K562 (cell line): ENCODE results near the gene RCSD1. TPM values are rescaled to one million over a fixed set of nuclear protein-coding genes. Genes with fewer than 3 reads are reported as not detected.

ENCODE experiments used
- ARNT ChIP-seq, 2 experiments: fragments of 450-650 bp; IDR thresholded peaks; 2 replicates each; pipeline ENCODE4 v1.6.1; 2016; ENCODE audit warnings: mild to moderate bottlenecking in 1 of 2
- CCAR2 ChIP-seq: fragments of 200-400 bp; formaldehyde crosslinking; IDR thresholded peaks from 2 replicates; pipeline ENCODE4 v1.6.1; 2017; ENCODE audit warnings: mild to moderate bottlenecking, low read depth, low read length
- CTBP1 ChIP-seq: fragments of 450-650 bp; IDR thresholded peaks from 2 replicates; pipeline ENCODE4 v1.6.1; 2016; ENCODE audit warnings: borderline replicate concordance
- ETS2 ChIP-seq: IDR thresholded peaks from 2 replicates; pipeline ENCODE4 v1.6.1; 2016; ENCODE audit warnings: borderline replicate concordance, missing genetic modification characterization, mild to moderate bottlenecking, moderate library complexity, missing compliant biosample characterization; ENCODE audit not compliant: poor library complexity, severe bottlenecking
- FOXJ3 ChIP-seq: sonication (generic); formaldehyde crosslinking; IDR thresholded peaks from 2 replicates; pipeline ENCODE4 v1.4.0; 2020; ENCODE audit warnings: mild to moderate bottlenecking, missing genetic modification reagents
- NR4A1 ChIP-seq, 2 experiments: fragments of 250-450 bp in 1 of 2; fragments of 450-650 bp in 1 of 2; sonication (Bioruptor Pico) in 1 of 2; IDR thresholded peaks; 2 replicates each; pipeline versions ENCODE4 v1.4.0 to v1.6.1; 2016 to 2020; ENCODE audit warnings: mild to moderate bottlenecking in 2 of 2, missing compliant biosample characterization in 1 of 2, missing genetic modification characterization in 1 of 2, moderate library complexity in 1 of 2
- SMAD3 ChIP-seq: fragments of 450-650 bp; formaldehyde crosslinking; conservative IDR thresholded peaks from 2 replicates; pipeline ENCODE4 v1.4.0; 2020; ENCODE audit warnings: mild to moderate bottlenecking
- SMARCE1 ChIP-seq: fragments of 450-650 bp; IDR thresholded peaks from 2 replicates; pipeline ENCODE4 v1.7.1; 2016; ENCODE audit warnings: mild to moderate bottlenecking
- SRSF7 ChIP-seq: fragments of 200-400 bp; formaldehyde crosslinking; optimal IDR thresholded peaks from 2 replicates; pipeline ENCODE3; 2017; ENCODE audit warnings: mild to moderate bottlenecking, low read depth, low read length
- TFAM ChIP-seq: fragments of 250-450 bp; sonication (Bioruptor Pico); conservative IDR thresholded peaks from 2 replicates; pipeline ENCODE4 v1.5.0; 2021; ENCODE audit warnings: mild to moderate bottlenecking, moderate library complexity
- ZFP1 ChIP-seq: fragments of 450-650 bp; formaldehyde crosslinking; IDR thresholded peaks from 2 replicates; pipeline ENCODE4 v1.4.0; 2020; ENCODE audit warnings: mild to moderate bottlenecking, mixed read lengths
- ZNF699 ChIP-seq: fragments of 250-450 bp; sonication (Bioruptor Pico); IDR thresholded peaks from 2 replicates; pipeline ENCODE4 v1.8.0; 2021; ENCODE audit warnings: mild to moderate bottlenecking, moderate library complexity; ENCODE audit not compliant: insufficient replicate concordance
- polyA plus RNA-seq, 8 experiments: library from polyadenylated mRNA; depleted of rRNA in 4 of 8; stranded (reverse) in 5 of 8; unstranded in 3 of 8; fragments of >200 nt; fragmentation: Nextera tagmentation in 2 of 8; fragmentation: Illumina TruSeq in 1 of 8; extraction: Ambion mirVana in 2 of 8; extraction: Trizol in 1 of 8; gene quantifications; 2 replicates each; pipeline versions ENCODE4 v1.2.1 to v1.2.3, GENCODE V29; 2011 to 2014; ENCODE audit warnings: inconsistent platforms in 1 of 8, missing spikeins in 1 of 8
- total RNA-seq, 7 experiments: library from RNA; depleted of rRNA in 6 of 7; stranded (reverse); fragments of >200 nt in 6 of 7; fragmentation: Illumina TruSeq in 2 of 7; extraction: Trizol in 2 of 7; gene quantifications; 2 replicates each; pipeline versions ENCODE4 v1.2.1 to v1.2.3, GENCODE V29; 2011 to 2021; ENCODE audit warnings: low replicate concordance in 1 of 7
- TF ChIP-seq, protein P1 (sequence below): sonication (generic); formaldehyde crosslinking; IDR thresholded peaks from 2 replicates; pipeline ENCODE4 v1.8.0; 2022; ENCODE audit warnings: mild to moderate bottlenecking, missing genetic modification reagents
- TF ChIP-seq, protein P2 (sequence below): fragments of 200-800 bp; sonication (Bioruptor generic); IDR thresholded peaks from 2 replicates; pipeline ENCODE4 v1.6.1; 2017; ENCODE audit warnings: missing genetic modification characterization, missing compliant biosample characterization
- TF ChIP-seq, protein P3 (sequence below), 2 experiments: fragments of 200-800 bp in 1 of 2; sonication (Bioruptor generic) in 1 of 2; sonication (generic) in 1 of 2; formaldehyde crosslinking in 1 of 2; IDR thresholded peaks in 1 of 2; conservative IDR thresholded peaks in 1 of 2; 2 replicates each; pipeline versions ENCODE4 v1.5.0 to v1.6.1; 2016 to 2020; ENCODE audit warnings: missing compliant biosample characterization in 1 of 2, missing genetic modification characterization in 1 of 2, missing genetic modification reagents in 1 of 2

RCSD1 gene
- total and polyA plus RNA-seq, 9 of the 15 experiments (the other 6 are each of a cell fraction or from before 2014, with no cell fraction given) = 7.8 to 69.8 (median 45.3) TPM

DNA sequence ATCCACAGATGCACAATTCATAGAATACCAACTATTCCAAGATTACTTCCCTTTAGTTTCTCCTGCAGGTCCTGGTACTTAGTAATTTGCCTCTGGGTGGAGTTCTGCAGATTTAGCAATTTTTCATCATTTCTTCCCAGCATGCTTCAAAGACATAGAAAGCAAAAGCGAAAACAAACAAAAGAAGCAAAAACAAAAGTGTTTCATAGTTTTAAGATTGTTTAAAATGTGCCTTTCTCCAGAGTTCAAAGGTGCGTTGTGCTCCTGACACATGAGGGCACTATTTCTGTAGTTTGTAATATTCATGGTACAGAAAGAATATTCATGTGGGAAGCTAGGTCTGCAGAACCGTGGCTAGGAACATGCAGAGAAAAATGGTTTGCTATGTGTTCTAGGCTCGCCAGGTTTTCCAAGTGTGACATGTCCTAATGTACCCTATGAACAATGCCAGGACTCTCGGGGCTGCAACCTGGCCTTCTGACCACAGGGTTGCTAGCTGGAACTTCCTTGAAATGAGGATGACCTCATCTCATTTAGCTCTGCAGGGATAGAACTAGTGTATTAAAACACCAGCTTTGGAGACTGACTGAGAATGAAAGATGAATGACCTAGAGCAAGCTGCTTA lies 30.0 kb upstream of the RCSD1 start (continued):
- TF ChIP-seq, protein P1, sequence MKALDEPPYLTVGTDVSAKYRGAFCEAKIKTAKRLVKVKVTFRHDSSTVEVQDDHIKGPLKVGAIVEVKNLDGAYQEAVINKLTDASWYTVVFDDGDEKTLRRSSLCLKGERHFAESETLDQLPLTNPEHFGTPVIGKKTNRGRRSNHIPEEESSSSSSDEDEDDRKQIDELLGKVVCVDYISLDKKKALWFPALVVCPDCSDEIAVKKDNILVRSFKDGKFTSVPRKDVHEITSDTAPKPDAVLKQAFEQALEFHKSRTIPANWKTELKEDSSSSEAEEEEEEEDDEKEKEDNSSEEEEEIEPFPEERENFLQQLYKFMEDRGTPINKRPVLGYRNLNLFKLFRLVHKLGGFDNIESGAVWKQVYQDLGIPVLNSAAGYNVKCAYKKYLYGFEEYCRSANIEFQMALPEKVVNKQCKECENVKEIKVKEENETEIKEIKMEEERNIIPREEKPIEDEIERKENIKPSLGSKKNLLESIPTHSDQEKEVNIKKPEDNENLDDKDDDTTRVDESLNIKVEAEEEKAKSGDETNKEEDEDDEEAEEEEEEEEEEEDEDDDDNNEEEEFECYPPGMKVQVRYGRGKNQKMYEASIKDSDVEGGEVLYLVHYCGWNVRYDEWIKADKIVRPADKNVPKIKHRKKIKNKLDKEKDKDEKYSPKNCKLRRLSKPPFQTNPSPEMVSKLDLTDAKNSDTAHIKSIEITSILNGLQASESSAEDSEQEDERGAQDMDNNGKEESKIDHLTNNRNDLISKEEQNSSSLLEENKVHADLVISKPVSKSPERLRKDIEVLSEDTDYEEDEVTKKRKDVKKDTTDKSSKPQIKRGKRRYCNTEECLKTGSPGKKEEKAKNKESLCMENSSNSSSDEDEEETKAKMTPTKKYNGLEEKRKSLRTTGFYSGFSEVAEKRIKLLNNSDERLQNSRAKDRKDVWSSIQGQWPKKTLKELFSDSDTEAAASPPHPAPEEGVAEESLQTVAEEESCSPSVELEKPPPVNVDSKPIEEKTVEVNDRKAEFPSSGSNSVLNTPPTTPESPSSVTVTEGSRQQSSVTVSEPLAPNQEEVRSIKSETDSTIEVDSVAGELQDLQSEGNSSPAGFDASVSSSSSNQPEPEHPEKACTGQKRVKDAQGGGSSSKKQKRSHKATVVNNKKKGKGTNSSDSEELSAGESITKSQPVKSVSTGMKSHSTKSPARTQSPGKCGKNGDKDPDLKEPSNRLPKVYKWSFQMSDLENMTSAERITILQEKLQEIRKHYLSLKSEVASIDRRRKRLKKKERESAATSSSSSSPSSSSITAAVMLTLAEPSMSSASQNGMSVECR = no peak
- TF ChIP-seq ZNF699 (CRISPR knock-in tag) = no peak
- TF ChIP-seq SMARCE1 = peak; percentile 62; the same call in 1 of the 2 replicates
- TF ChIP-seq CCAR2 = no peak
- no peak; a peak in 1 of 4 replicates for TF ChIP-seq ARNT (IDR thresholded peaks at IDR 0.05)
- TF ChIP-seq, protein P2, sequence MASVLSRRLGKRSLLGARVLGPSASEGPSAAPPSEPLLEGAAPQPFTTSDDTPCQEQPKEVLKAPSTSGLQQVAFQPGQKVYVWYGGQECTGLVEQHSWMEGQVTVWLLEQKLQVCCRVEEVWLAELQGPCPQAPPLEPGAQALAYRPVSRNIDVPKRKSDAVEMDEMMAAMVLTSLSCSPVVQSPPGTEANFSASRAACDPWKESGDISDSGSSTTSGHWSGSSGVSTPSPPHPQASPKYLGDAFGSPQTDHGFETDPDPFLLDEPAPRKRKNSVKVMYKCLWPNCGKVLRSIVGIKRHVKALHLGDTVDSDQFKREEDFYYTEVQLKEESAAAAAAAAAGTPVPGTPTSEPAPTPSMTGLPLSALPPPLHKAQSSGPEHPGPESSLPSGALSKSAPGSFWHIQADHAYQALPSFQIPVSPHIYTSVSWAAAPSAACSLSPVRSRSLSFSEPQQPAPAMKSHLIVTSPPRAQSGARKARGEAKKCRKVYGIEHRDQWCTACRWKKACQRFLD (CRISPR knock-in tag) = no peak
- TF ChIP-seq, protein P3, sequence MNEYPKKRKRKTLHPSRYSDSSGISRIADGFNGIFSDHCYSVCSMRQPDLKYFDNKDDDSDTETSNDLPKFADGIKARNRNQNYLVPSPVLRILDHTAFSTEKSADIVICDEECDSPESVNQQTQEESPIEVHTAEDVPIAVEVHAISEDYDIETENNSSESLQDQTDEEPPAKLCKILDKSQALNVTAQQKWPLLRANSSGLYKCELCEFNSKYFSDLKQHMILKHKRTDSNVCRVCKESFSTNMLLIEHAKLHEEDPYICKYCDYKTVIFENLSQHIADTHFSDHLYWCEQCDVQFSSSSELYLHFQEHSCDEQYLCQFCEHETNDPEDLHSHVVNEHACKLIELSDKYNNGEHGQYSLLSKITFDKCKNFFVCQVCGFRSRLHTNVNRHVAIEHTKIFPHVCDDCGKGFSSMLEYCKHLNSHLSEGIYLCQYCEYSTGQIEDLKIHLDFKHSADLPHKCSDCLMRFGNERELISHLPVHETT (CRISPR knock-in tag; conservative IDR thresholded peaks at IDR 0.05 in 1 of 2, IDR thresholded peaks at IDR 0.05 in 1 of 2) = peak in 1 of 2 experiments; percentile 65; a peak in 1 of 4 replicates
- TF ChIP-seq SRSF7 = no peak
- no peak for TF ChIP-seq FOXJ3 (CRISPR knock-in tag)
- no peak for TF ChIP-seq NR4A1 (CRISPR knock-in tag; IDR thresholded peaks at IDR 0.05)
- no peak for TF ChIP-seq NR4A1 (tag; IDR thresholded peaks at IDR 0.05)
- TF ChIP-seq ETS2 = no peak
- TF ChIP-seq CTBP1 = peak; percentile 54; the same call in 1 of the 2 replicates
- TF ChIP-seq TFAM = no peak
- no peak for TF ChIP-seq ZFP1
- no peak for TF ChIP-seq SMAD3 (CRISPR knock-in tag)
